ENCODE measurements around the gene C4B. TPM values are rescaled to one million over a fixed set of nuclear protein-coding genes. Genes with fewer than 3 reads are reported as not detected.
A peak's percentile ranks its signal among the peaks of the same experiment; 100 is the strongest.

Gene C4B
- total and polyA plus RNA-seq, 9 of the 15 experiments (the other 6 are each of a cell fraction or from before 2014, with no cell fraction given) = 0.32 to 8.8 (median 5.4) TPM

- Histone ChIP-seq H3K4me2 (ENCODE audit: insufficient read depth, low read length) (peak overlapping the region; percentile 26; the same call in 1 of the 2 replicates), H3K9ac (ENCODE audit: insufficient read depth in 1 of 2, low read depth in 2 of 2, low read length in 2 of 2) (peak overlapping the region; percentile 66 to 85; a peak in 3 of 4 replicates), H3K27me3 (ENCODE audit: control insufficient read depth in 2 of 2, insufficient read depth in 2 of 2, low read length in 2 of 2) (no peaks in the 10 kb centered on the region), H3K36me3 (ENCODE audit: control insufficient read depth, insufficient read depth, low read length) (no peaks in the 10 kb centered on the region), H3K27ac (ENCODE audit: extremely low read depth, low read depth, low read length) (peak overlapping the region; percentile 93; the same call in 2 of the 3 replicates), H3K4me3 (no peak overlapping the region), H3K79me2 (ENCODE audit: control insufficient read depth, insufficient read depth, low read length) (peaks cover 2% of the 10 kb centered on the region; the same call in 1 of the 3 replicates), H3K4me1 (replicated peaks in 1 of 2; ENCODE audit: control insufficient read depth in 2 of 2, insufficient read depth in 2 of 2, low read length in 2 of 2) (peaks cover 31 to 51% of the 10 kb centered on the region in 2 experiments), H3K9me1 (ENCODE audit: control insufficient read depth, insufficient read depth, low read length) (peaks cover 6% of the 10 kb centered on the region), H3K9me3 (replicated peaks; ENCODE audit: control insufficient read depth, insufficient read depth, low read depth, low read length) (no peaks in the 10 kb centered on the region), H4K20me1 (replicated peaks; ENCODE audit: control insufficient read depth, insufficient read depth, low read length) (no peaks in the 10 kb centered on the region), H2AFZ (ENCODE audit: low read depth, low read length) (peak overlapping the region; percentile 90; the same call in 1 of the 2 replicates)
- WGBS (ENCODE audit: insufficient coverage, low coverage, missing lambda C conversion rate) = 53% methylated on average over 10 of the region's 11 CpGs
- in situ Hi-C loops (cut with MboI) = loop anchor here (10.0 kb wide), 1 partner anchor 92 kb away; the partner anchor contains the start of genes NELFE and SKIC2
- POLR2A ChIA-PET = interaction anchor here (0.6 to 1.3 kb wide), 7 partner anchors 14 to 926 kb away, joined by 3 to 5 read pairs (median 4); no protein-coding TSS in a partner anchor
- DNase-seq (ENCODE audit: extremely low read depth in 1 of 4, low spot score in 3 of 4) (peak; percentile 36 to 60 (median 54)), FAIRE-seq (no peak), ATAC-seq (no peak)
- intact Hi-C loops (cut with micrococcal nuclease) = no loop called here
- CTCF ChIA-PET (ENCODE audit: low intra/inter-chr PET ratio) = no interaction called here
- BruUV-seq (replicated peaks) = no TSS peak
- TF ChIP-seq E2F5 (CRISPR knock-in tag; IDR thresholded peaks at IDR 0.05) (peak; percentile 45; the same call in 1 of the 2 replicates), ZNF3 (CRISPR knock-in tag; IDR thresholded peaks at IDR 0.05) (no peak), NR2C2 (CRISPR knock-in tag; IDR thresholded peaks at IDR 0.05) (0 out of 2 replicates have a peak, but pooled peaks have one; percentile 30), NR2C2 (tag; IDR thresholded peaks at IDR 0.05) (no peak), NCOA4 (IDR thresholded peaks at IDR 0.05; ENCODE audit: partially characterized antibody) (no peak), ZNF143 (CRISPR knock-in tag; IDR thresholded peaks at IDR 0.05) (no peak), ZNF316 (IDR thresholded peaks at IDR 0.05) (0 out of 2 replicates have a peak, but pooled peaks have one; percentile 20), C11orf30 (IDR thresholded peaks at IDR 0.05; ENCODE audit: low read depth) (peak; percentile 52; the same call in 1 of the 2 replicates), SMARCA4 (IDR thresholded peaks at IDR 0.05) (peak; percentile 70; the same call in 1 of the 2 replicates), WHSC1 (IDR thresholded peaks at IDR 0.05; ENCODE audit: low read length) (peak; percentile 14), GATAD2B (IDR thresholded peaks at IDR 0.05; ENCODE audit: borderline replicate concordance) (no peak), ZBTB7A (IDR thresholded peaks at IDR 0.05; ENCODE audit: borderline replicate concordance, control insufficient read depth, low read depth, low read length) (peak; percentile 89), MNT (conservative IDR thresholded peaks at IDR 0.05) (0 out of 4 replicates have a peak, but pooled peaks of 1 of the 2 experiments have one; percentile 6), STAT5A (IDR thresholded peaks at IDR 0.05; ENCODE audit: borderline replicate concordance, low read length) (no peak), FOSL1 (tag; conservative IDR thresholded peaks at IDR 0.05) (peak; percentile 72), ARID1B (IDR thresholded peaks at IDR 0.05) (peak; percentile 62), SMARCE1 (IDR thresholded peaks at IDR 0.05) (peak; percentile 62), ZNF384 (IDR thresholded peaks at IDR 0.05; ENCODE audit: low read depth, low read length) (no peak), JUN (IDR thresholded peaks at IDR 0.05; ENCODE audit: borderline replicate concordance, low read depth, low read length) (0 out of 2 replicates have a peak, but pooled peaks have one; percentile 79), JUN (CRISPR knock-in tag; IDR thresholded peaks at IDR 0.05; ENCODE audit: borderline replicate concordance) (no peak)
Observed at GRCh38 chr6:32047084-32047478, 32.5 kb downstream of the C4B start.

Data from K562 (cell line).